ENCODE results near the gene ZC3H4. TPM values are rescaled to one million over a fixed set of nuclear protein-coding genes. Genes with fewer than 3 reads are reported as not detected.

Gene ZC3H4
- total and polyA plus RNA-seq, 9 of the 15 experiments (the other 6 are each of a cell fraction or from before 2014, with no cell fraction given) = 2.2 to 75.6 (median 18.3) TPM

- TF ChIP-seq, protein P1, sequence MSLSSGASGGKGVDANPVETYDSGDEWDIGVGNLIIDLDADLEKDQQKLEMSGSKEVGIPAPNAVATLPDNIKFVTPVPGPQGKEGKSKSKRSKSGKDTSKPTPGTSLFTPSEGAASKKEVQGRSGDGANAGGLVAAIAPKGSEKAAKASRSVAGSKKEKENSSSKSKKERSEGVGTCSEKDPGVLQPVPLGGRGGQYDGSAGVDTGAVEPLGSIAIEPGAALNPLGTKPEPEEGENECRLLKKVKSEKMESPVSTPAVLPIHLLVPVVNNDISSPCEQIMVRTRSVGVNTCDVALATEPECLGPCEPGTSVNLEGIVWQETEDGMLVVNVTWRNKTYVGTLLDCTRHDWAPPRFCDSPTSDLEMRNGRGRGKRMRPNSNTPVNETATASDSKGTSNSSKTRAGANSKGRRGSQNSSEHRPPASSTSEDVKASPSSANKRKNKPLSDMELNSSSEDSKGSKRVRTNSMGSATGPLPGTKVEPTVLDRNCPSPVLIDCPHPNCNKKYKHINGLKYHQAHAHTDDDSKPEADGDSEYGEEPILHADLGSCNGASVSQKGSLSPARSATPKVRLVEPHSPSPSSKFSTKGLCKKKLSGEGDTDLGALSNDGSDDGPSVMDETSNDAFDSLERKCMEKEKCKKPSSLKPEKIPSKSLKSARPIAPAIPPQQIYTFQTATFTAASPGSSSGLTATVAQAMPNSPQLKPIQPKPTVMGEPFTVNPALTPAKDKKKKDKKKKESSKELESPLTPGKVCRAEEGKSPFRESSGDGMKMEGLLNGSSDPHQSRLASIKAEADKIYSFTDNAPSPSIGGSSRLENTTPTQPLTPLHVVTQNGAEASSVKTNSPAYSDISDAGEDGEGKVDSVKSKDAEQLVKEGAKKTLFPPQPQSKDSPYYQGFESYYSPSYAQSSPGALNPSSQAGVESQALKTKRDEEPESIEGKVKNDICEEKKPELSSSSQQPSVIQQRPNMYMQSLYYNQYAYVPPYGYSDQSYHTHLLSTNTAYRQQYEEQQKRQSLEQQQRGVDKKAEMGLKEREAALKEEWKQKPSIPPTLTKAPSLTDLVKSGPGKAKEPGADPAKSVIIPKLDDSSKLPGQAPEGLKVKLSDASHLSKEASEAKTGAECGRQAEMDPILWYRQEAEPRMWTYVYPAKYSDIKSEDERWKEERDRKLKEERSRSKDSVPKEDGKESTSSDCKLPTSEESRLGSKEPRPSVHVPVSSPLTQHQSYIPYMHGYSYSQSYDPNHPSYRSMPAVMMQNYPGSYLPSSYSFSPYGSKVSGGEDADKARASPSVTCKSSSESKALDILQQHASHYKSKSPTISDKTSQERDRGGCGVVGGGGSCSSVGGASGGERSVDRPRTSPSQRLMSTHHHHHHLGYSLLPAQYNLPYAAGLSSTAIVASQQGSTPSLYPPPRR (CRISPR knock-in tag; IDR thresholded peaks at IDR 0.05; ENCODE audit: borderline replicate concordance) = no peak
- TF ChIP-seq GATA2 (CRISPR knock-in tag; IDR thresholded peaks at IDR 0.05) (no peak), TEAD4 (IDR thresholded peaks at IDR 0.05; ENCODE audit: low read length) (no peak; the same call in 1 of the 2 replicates), TEAD4 (CRISPR knock-in tag; IDR thresholded peaks at IDR 0.05; ENCODE audit: borderline replicate concordance) (no peak), DIDO1 (tag; IDR thresholded peaks at IDR 0.05; ENCODE audit: low read depth) (no peak), ZNF584 (CRISPR knock-in tag; IDR thresholded peaks at IDR 0.05; ENCODE audit: low read depth) (no peak; the same call in 1 of the 2 replicates), CREM (IDR thresholded peaks at IDR 0.05; ENCODE audit: low read depth) (peak; percentile 84), ZNF583 (CRISPR knock-in tag; IDR thresholded peaks at IDR 0.05) (no peak), AFF4 (CRISPR knock-in tag; IDR thresholded peaks at IDR 0.05) (peak; percentile 93; the same call in 1 of the 2 replicates), ZBTB43 (CRISPR knock-in tag; IDR thresholded peaks at IDR 0.05) (0 out of 2 replicates have a peak, but pooled peaks have one; percentile 34), ZNF785 (CRISPR knock-in tag; IDR thresholded peaks at IDR 0.05) (no peak), ZNF551 (CRISPR knock-in tag; IDR thresholded peaks at IDR 0.05) (no peak), HNRNPL (IDR thresholded peaks at IDR 0.05; ENCODE audit: low read depth, low read length) (no peak), ZNF124 (CRISPR knock-in tag; IDR thresholded peaks at IDR 0.05) (no peak), ZNF24 (IDR thresholded peaks at IDR 0.05) (no peak)
- TF ChIP-seq, protein P2, sequence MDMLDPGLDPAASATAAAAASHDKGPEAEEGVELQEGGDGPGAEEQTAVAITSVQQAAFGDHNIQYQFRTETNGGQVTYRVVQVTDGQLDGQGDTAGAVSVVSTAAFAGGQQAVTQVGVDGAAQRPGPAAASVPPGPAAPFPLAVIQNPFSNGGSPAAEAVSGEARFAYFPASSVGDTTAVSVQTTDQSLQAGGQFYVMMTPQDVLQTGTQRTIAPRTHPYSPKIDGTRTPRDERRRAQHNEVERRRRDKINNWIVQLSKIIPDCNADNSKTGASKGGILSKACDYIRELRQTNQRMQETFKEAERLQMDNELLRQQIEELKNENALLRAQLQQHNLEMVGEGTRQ (CRISPR knock-in tag; IDR thresholded peaks at IDR 0.05) = no peak
Measured at GRCh38 chr19:47109541-47110375, 3.8 kb downstream of the ZC3H4 start (continued).
